ENCODE data around the gene SLC27A6.
"Not testable (repeated sequence)": the region's sequence is repeated elsewhere in the genome, so short reads cannot be mapped to it uniquely, and the experiment has no call there.

SLC27A6 gene

DNA sequence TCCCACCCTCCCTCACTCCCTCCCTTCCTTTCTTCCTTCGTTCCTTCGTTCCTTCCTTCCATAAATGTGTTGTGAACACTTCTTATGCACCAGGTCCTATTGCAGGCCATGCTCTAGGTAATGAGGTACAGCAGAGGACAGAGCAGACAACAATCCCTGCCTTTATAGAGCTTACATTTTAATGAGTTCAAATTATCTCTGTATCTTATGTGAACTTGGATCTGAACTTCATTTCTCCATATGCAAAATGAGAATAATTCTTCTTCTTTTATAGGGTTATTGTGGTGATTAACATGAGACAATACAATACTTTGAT is 37.2 kb downstream of the SLC27A6 start:
- no peak for DNase-seq (ENCODE audit: low read depth)

DNA sequence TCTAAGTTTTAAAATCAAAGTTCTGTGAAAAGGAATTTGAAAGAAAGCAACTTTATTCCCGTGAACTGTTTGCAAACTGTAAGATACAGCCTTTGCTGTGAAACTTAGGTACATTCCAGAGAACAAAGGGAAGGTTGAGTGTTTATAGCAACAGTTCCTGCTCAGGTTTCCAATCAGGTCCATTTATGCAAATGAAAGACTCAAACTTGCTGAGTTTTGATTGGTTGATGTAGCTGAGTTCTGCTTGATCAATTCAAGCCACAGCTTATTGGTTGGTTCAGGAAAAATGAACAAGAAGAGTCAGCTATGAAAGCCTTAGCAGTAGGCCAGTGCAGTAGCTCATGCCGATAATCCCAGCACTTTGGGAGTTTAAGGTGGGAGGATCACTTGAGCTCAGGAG is 37.9 kb downstream of the SLC27A6 start:
- DNase-seq (ENCODE audit: low read depth), result no peak

- no peak for DNase-seq (ENCODE audit: low read depth)
Observed at GRCh38 chr5:129014185-129014584, 48.9 kb downstream of the SLC27A6 start.

DNA sequence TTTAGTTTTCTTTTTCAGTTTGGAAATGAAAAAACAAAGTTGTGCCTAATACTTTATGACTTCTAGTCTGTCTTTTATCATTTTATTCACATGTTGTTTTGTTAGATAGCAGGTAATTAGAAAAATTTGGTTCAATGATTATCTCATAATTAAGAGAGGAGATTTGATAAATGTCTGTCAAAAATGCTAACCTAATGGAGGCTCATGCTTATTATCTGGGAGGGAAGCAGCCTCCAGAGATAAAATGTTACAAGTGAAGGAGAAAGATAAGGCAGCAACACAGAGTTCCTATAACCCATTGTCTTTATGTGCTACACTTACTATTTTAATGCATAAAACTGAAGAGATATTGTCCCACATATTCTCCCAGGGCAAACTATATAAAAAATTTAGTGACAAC is 53.5 kb downstream of the SLC27A6 start:
- no peak for DNase-seq (ENCODE audit: low read depth)

GRCh38 chr5:129019401-129019908 is 54.2 kb downstream of the SLC27A6 start:
- DNase-seq (ENCODE audit: low read depth), result no peak

GRCh38 chr5:129020683-129021082 is 55.4 kb downstream of the SLC27A6 start:
- DNase-seq (ENCODE audit: low read depth), result no peak

DNA sequence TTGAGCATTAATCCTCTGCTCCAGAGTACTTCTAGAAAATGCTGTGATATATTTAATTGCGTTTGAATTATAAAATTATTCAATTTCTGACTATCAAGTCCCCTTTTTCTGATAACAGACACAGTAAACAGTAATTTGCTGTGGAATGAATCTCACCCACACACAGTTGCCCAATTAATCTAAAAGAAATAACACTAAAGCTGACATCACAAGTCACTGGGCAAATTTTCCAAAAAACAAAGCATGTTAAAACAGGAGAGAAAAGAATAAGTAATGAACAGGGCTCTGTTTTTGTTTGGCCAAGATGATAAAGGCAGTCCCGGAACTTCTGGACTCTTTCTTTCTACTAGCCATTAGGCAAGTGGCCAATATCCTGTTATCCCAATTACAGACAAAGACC is 56.5 kb downstream of the SLC27A6 start:
- DNase-seq (ENCODE audit: low read depth), result no peak

GRCh38 chr5:129022599-129022998 is 57.3 kb downstream of the SLC27A6 start:
- DNase-seq (ENCODE audit: low read depth), result no peak

DNA sequence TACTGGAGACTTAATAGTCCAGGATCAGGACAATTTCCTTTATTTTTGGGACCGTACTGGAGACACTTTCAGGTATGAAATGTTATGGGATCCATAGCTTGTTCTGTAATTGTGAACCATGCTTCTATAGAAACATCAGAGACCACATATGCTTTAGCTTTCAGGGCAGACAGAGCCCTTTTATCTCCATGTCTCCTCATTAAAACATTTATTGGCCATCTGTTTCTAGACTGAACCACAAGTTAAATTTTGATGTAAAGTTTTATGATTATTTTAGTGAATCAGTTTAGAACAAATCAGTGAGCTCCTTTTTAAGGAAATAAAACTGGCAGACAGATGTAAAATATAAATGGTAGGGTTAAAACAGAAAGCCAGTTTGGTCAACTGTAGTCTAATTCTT is 62.0 kb downstream of the SLC27A6 start:
- no peak for DNase-seq (ENCODE audit: low read depth)

GRCh38 chr5:129031886-129032683 is 66.8 kb downstream of the SLC27A6 start:
- no peak for DNase-seq (ENCODE audit: low read depth)

- not testable (repeated sequence) for DNase-seq (ENCODE audit: low read depth)
Observed at GRCh38 chr5:129036257-129036656, 71.0 kb downstream of the SLC27A6 start.

DNA sequence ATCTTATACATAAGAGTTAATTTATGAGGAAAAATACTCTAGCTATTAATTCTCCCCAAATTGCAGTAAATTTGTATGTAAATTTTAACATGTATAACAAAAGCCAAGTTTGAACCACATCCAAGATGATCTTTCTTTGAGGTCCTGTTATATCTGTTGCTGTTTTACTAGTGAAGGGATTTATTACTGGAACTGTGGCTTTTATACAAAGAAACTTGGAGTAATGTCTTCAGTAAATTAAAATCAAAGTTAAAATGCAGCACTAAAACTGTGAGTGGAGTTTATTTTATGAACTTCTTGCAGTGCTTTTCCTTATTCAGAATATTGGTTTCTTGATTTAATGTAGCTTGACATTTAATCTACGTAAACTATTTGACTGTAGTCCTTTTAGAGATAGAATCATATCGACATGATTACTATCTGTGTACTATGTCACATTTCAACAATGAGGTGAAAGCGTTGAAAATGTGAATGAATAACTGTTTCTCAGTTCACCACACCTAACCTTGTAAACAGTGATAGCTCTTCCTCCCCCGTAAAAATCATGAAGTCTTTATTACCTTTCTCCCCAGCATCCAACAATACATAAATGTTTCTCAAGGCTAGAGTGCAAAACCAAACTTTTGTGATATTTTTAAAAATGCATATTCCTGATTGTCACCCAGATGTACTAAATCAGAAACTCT is 76.1 kb downstream of the SLC27A6 start:
- no peak for DNase-seq (ENCODE audit: low read depth)

DNA sequence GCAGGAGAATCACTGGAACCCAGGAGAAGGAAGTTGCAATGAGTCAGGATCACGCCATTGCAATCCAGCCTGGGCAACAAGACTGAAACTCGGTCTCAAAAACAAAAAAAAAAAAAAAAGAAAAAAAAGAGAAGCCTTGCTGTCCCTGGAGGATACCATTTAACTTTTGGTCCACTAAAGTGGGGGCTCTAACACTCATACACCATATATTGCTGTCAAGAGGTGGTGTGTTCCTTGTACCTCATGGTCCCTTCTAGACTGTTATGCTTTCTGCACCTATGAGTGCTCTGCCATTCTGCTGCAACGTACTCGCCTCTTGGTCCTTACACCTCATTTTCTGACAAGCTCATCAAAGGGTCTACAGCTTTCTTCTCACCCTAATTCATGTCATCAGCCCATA is 77.0 kb downstream of the SLC27A6 start:
- DNase-seq (ENCODE audit: low read depth), result no peak

DNA sequence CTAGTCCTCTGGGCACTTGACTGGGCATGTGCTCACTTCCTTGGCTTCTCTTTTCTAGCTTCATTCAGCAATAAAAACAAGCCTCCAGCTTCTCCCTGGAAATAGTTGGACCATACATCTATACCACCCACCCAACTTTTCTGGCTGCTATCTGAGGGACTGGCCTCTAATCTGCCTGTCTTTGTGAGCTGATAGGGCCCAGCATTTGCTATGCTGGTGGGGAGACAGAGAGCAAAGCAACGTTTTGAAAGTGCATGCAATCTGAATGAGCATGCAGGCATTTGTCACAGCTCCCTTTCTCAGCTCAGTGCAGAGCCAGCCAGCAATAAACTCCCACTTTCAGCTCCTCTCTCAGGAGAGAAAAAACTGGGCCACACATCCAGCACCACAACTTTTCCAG is 78.6 kb downstream of the SLC27A6 start:
- DNase-seq (ENCODE audit: low read depth), result no peak

GRCh38 chr5:129046151-129046550 is 80.9 kb downstream of the SLC27A6 start:
- DNase-seq (ENCODE audit: low read depth), result peak; percentile 21

DNA sequence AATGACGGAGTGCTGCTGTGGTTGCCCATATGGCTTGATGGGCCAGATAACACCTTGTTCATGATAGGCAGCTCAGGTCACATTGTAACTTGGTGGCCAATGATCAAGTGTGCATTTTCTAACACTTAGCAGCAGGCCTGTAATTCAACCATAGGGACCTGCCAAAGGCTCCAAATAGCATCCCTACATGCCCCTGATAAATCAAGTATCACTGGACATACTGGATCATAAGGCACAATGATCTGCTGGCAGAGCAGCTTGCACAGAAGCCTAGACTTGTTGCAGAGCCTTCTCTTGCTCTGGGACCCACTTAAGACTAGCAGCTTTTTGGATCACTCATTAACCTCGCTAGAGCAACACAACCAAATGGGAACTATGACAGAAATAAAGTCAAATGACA is 83.2 kb downstream of the SLC27A6 start:
- DNase-seq (ENCODE audit: low read depth), result no peak

DNA sequence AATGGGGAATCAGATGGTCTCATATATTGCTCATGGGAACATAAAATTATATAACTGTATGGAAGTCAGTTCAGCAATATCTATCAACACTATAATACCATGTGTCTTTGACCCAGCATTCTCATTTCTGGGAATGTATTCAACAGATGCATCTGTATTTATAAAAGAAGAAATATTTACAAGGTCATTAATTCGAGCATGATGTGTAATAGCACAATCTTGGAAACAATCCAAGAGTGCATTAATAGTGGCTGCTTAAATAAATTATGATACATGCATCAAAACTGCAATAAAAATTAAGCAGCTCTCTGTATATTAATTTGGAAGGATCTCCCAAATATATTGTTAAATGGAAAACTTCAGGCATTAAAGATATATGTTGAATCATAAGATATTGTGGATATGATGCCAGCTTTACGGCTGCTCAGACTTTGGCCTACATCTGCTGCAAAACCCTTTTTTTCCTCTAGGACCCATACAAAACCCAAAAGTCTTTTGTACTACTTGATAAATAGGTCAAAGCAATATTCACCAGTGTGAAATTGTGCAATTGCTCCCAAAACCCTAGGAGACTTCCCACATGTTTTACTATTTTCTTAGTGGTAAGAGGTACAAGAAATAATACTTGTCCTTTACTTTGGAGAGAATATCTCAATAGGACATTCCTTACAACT is 84.0 kb downstream of the SLC27A6 start:
- DNase-seq (ENCODE audit: low read depth), result no peak

- DNase-seq (ENCODE audit: low read depth), result no peak
Observed at GRCh38 chr5:129051283-129051682, 86.0 kb downstream of the SLC27A6 start.

DNA sequence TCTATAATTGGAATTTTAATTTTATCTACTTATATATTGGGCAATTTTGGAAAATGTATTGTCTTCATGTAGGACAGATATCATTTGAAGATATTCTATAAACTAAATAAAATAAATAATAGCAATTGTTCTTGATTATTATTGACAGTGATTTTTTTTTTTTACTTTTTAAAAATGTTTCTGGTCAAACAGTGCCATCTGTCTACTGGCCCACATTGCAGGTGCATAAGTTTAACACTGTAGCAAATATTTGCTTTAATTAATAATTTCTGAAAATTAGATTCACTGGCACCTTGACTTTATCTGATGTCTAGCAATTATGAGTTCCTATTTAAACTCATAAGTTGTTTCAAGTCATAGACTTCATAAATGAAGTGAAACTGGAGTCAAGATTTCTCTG is 88.2 kb downstream of the SLC27A6 start:
- DNase-seq (ENCODE audit: low read depth), result no peak

- no peak for DNase-seq (ENCODE audit: low read depth)
Observed at GRCh38 chr5:129057329-129057728, 92.0 kb downstream of the SLC27A6 start.

DNA sequence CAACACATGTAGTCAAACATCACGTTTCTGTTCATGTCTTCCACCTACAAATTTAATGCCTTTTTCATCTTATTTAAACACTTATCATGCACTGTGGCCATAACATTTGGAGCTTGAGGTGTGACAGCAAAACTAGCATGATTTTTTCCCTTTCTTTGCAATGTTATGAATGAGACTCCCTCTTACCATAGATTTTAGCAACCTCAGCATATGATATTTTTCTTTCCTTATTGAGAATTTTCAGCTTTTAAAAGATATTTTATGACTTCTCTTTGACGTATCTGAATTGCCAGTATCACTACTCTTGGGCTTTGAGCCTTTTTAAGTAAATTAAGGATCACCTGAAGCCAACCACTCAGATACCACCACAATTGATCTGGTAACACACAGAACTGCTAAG is 96.6 kb downstream of the SLC27A6 start:
- no peak for DNase-seq (ENCODE audit: low read depth)

DNA sequence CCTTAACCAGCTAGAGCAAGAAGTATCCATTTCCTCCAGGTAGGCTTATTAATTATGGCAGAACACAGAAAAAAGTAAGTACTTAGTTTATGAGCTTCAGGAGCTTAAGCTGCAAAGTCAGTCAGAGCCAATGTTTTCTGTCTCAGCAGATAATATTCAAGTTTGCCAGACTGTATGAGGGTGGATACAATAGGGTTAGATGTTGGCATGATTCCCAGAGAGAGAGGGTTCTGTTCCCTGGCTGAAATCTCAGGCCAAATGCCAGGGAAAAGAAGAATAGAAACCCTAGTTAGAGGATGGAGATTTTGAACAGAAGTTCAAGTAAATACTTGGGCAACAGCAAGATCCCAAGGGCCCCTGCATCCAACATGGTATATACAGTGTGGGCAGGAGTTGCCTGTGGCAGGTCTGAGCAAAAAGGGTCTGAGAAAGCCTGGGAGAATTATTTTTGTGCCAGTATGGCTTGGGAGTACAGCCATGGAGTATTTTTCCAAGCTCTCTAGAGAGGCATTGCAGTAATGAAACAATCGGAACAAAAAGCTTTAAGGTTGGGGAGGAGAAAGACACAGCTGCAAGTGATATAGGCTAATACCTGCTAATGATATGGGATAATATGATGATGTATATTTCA is 98.3 kb downstream of the SLC27A6 start:
- no peak for DNase-seq (ENCODE audit: low read depth)

DNA sequence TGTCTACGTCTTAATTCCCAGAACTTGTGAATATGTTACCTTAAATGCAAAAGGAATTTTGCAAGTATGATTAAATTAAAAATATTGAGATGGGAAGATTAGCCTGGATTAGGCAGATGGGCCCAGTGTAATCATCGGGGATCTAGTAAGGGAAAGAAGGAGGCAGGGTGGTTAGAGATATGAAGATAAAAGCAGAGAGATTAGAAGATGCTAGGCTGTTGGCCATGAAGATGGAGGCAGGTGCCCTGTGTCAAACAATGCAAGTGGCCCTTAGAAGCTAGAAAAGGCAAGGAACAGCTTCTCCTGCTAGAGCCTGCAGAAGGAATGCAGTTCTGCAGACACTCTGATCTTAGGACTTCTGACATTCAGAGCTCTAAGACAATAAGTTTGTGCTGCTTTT is 100.4 kb downstream of the SLC27A6 start:
- no peak for DNase-seq (ENCODE audit: low read depth)
